GM23338 (cell line): ENCODE results near the gene SORD. TPM values are rescaled to one million over a fixed set of nuclear protein-coding genes. Genes with fewer than 3 reads are reported as not detected.

Source experiments
- polyA plus RNA-seq: library from polyadenylated mRNA; unstranded; fragments of >200 nt; fragmentation: Nextera tagmentation; extraction: Ambion mirVana; gene quantifications from 2 replicates; pipeline ENCODE4 v1.2.1, GENCODE V29; 2016
- small RNA-seq: library from RNA; depleted of rRNA; stranded (forward); fragments of <200 nt; gene quantifications from one replicate; pipeline ENCODE3, GENCODE V24; 2014; ENCODE audit warnings: low replicate concordance
- total RNA-seq: library from RNA; depleted of rRNA; stranded (reverse); fragments of >200 nt; shearing (Covaris generic); gene quantifications from 2 replicates; pipeline ENCODE4 v1.2.3, GENCODE V29; 2014; rRNA removed

The SORD gene
- total and polyA plus RNA-seq, 2 experiments from 2014 or later, result 12.5 to 55.0 TPM

Small RNAs within 50 kb of the gene (small RNA-seq; reads per million reads assigned to genes)
- gene RF00019 (not detected), gene RNU1-78P (not detected), gene RNU6-966P (not detected)

Other genes with a start within 250 kb of the SORD start
- gene TERB2, start 66.5 kb upstream of the SORD start, total RNA-seq, result not detected in 2 replicates
- not detected in 2 replicates for gene TERB2, start 66.5 kb upstream of the SORD start, polyA plus RNA-seq
- gene DUOX2, start 91.0 kb downstream of the SORD start, total RNA-seq, result not detected in 2 replicates
- not detected in 2 replicates for gene DUOX2, start 91.0 kb downstream of the SORD start, polyA plus RNA-seq
- not detected in 2 replicates for gene DUOXA2, start 91.1 kb downstream of the SORD start, total RNA-seq
- gene DUOXA2, start 91.1 kb downstream of the SORD start, polyA plus RNA-seq, result not detected in 2 replicates
- gene DUOXA1, start 106.7 kb downstream of the SORD start, total RNA-seq, result not detected in 2 replicates
- not detected in 2 replicates for gene DUOXA1, start 106.7 kb downstream of the SORD start, polyA plus RNA-seq
- 0.69 and 2.1 TPM in 2 replicates for gene DUOX1, start 106.8 kb downstream of the SORD start, total RNA-seq
- 0.66 and 0.73 TPM in 2 replicates for gene DUOX1, start 106.8 kb downstream of the SORD start, polyA plus RNA-seq
- 15.1 and 15.6 TPM in 2 replicates for gene SHF, start 164.8 kb downstream of the SORD start, total RNA-seq
- 5.8 and 6.6 TPM in 2 replicates for gene SHF, start 164.8 kb downstream of the SORD start, polyA plus RNA-seq
- not detected in 2 replicates for gene SLC28A2, start 229.0 kb downstream of the SORD start, total RNA-seq
- 0.14 and 0.18 TPM in 2 replicates for gene SLC28A2, start 229.0 kb downstream of the SORD start, polyA plus RNA-seq